ENCODE data around the gene ANP32B. TPM values are rescaled to one million over a fixed set of nuclear protein-coding genes. Genes with fewer than 3 reads are reported as not detected.

The ANP32B gene
- total and polyA plus RNA-seq, 2 experiments from 2014 or later, result 13.1 to 114 TPM

- no peak overlapping the region for H3K4me3 Mint-ChIP-seq
- Histone ChIP-seq H3K79me2 (replicated peaks; ENCODE audit: insufficient read depth) (no peaks in the 10 kb centered on the region), H3K9me2 (ENCODE audit: insufficient read depth) (no peaks in the 10 kb centered on the region), H3F3A (replicated peaks; ENCODE audit: low read depth) (no peaks in the 10 kb centered on the region), H3K27ac (ENCODE audit: low read depth) (no peak overlapping the region), H3K4me1 (ENCODE audit: insufficient read depth) (no peaks in the 10 kb centered on the region), H4K20me1 (replicated peaks; ENCODE audit: insufficient read depth) (peaks cover 6% of the 10 kb centered on the region; the same call in 1 of the 2 replicates), H3K36me3 (ENCODE audit: insufficient read depth) (no peaks in the 10 kb centered on the region), H2AFZ (no peak overlapping the region), H3K27me3 (ENCODE audit: insufficient read depth) (peaks cover 83% of the 10 kb centered on the region), H3K4me2 (no peak overlapping the region), H3K4me3 (no peak overlapping the region)
- H3K27ac Mint-ChIP-seq, result no peak overlapping the region
- DNase-seq (ENCODE audit: low spot score) (no peak), ATAC-seq (no peak)
- TF ChIP-seq ZNF462 (CRISPR knock-in tag; IDR thresholded peaks at IDR 0.05) (no peak), ZNF114 (CRISPR knock-in tag; IDR thresholded peaks at IDR 0.05) (no peak), JUNB (IDR thresholded peaks at IDR 0.05; ENCODE audit: unreplicated experiment) (no peak), CREB1 (CRISPR knock-in tag; IDR thresholded peaks at IDR 0.05; ENCODE audit: low read depth) (no peak), ZNF331 (CRISPR knock-in tag; IDR thresholded peaks at IDR 0.05; ENCODE audit: low read depth) (no peak), STAT1 (IDR thresholded peaks at IDR 0.05; ENCODE audit: unreplicated experiment) (no peak), ETS1 (IDR thresholded peaks at IDR 0.05) (no peak), EZH2phosphoT487 (IDR thresholded peaks at IDR 0.05; ENCODE audit: unreplicated experiment) (no peak), REST (IDR thresholded peaks at IDR 0.05; ENCODE audit: unreplicated experiment) (no peak)
- H3K27me3 Mint-ChIP-seq (ENCODE audit: insufficient read depth, low read depth, poor library complexity), result peaks cover 69% of the 10 kb centered on the region
- peaks cover 5% of the 10 kb centered on the region; the same call in 2 of the 3 replicates for H3K4me1 Mint-ChIP-seq
- H3K9me3 Mint-ChIP-seq, result peaks cover 6% of the 10 kb centered on the region; the same call in 1 of the 3 replicates
- H3K36me3 Mint-ChIP-seq (ENCODE audit: low read depth), result no peaks in the 10 kb centered on the region
These were observed 3.2 kb upstream of the ANP32B start for GRCh38 chr9:97979788-97980478.

Measured in GM23338 (cell line).